ENCODE results near the gene MSLN.

MSLN gene

GRCh38 chr16:794853-795466 is 34.4 kb downstream of the MSLN start:
- TF ChIP-seq CTCF (IDR thresholded peaks at IDR 0.05; ENCODE audit: insufficient read depth, low read length, poor library complexity, severe bottlenecking), result no peak
- TF ChIP-seq EZH2phosphoT487 (conservative IDR thresholded peaks at IDR 0.05; ENCODE audit: low read length), result no peak
- no peak overlapping the region for H2AFZ ChIP-seq (ENCODE audit: low read depth, low read length, severe bottlenecking)
- peaks cover 2% of the 10 kb centered on the region; the same call in 1 of the 2 replicates for H3K79me2 ChIP-seq (ENCODE audit: insufficient read depth, low read length)
- H4K20me1 ChIP-seq (ENCODE audit: low read depth, low read length), result no peaks in the 10 kb centered on the region
- H3K27ac ChIP-seq (ENCODE audit: low read depth, low read length), result no peak overlapping the region
- no peak overlapping the region for H3K9ac ChIP-seq (ENCODE audit: low read length)
- H3K9me2 ChIP-seq (replicated peaks; ENCODE audit: insufficient read depth, low read length), result no peaks in the 10 kb centered on the region
- no peaks in the 10 kb centered on the region for H3K27me3 ChIP-seq (ENCODE audit: low read length)
- no peak overlapping the region for H3K4me3 ChIP-seq (ENCODE audit: insufficient read depth, low read length, poor library complexity, severe bottlenecking)
- no peaks in the 10 kb centered on the region for H3K36me3 ChIP-seq (ENCODE audit: low read length)
- no peaks in the 10 kb centered on the region for H3F3A ChIP-seq (ENCODE audit: insufficient read depth)
- no peak overlapping the region for H3K4me2 ChIP-seq (ENCODE audit: low read depth, low read length, poor library complexity, severe bottlenecking)
- H3K9me3 ChIP-seq (ENCODE audit: insufficient read depth, low read length), result no peaks in the 10 kb centered on the region

DNA sequence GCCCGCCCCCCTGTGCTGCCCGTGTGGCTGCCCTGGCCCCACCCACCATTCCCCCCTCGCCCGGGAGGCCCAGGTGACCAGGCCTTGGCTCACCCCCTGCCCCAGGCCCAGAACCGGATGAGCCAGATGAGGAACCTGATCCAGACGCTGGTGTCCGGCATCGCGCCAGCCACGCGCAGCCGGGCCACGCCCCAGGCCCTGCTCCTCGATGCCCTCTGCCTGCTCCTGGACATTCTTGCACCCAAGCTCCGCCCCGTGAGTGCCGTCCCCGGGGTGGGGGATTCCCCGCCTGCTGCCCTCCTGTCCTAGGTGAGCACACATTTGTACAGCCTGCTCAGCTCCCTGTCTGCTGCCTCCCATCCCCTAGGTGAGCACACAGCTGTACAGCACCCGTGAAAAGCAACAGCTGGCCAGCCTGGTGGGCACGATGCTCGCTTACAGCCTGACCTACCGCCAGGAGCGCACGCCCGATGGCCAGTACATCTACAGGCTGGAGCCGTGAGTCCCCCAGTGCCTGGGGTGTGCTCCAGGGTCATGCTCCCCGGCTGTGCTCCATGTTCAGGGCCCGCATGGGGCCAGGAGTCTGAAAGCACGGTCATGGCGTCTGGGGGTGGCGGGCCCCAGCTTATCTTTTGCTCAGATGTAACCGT is 35.2 kb downstream of the MSLN start:
- Histone ChIP-seq H3K27ac (ENCODE audit: low read depth, low read length) (no peak overlapping the region), H3K4me3 (ENCODE audit: insufficient read depth, low read length, poor library complexity, severe bottlenecking) (no peak overlapping the region), H3K9me3 (ENCODE audit: insufficient read depth, low read length) (no peaks in the 10 kb centered on the region), H3K27me3 (ENCODE audit: low read length) (no peaks in the 10 kb centered on the region), H3K36me3 (ENCODE audit: low read length) (no peaks in the 10 kb centered on the region), H3K9me2 (replicated peaks; ENCODE audit: insufficient read depth, low read length) (no peaks in the 10 kb centered on the region), H3K9ac (ENCODE audit: low read length) (no peak overlapping the region), H4K20me1 (ENCODE audit: low read depth, low read length) (no peaks in the 10 kb centered on the region), H2AFZ (ENCODE audit: low read depth, low read length, severe bottlenecking) (no peak overlapping the region), H3K4me2 (ENCODE audit: low read depth, low read length, poor library complexity, severe bottlenecking) (no peak overlapping the region), H3F3A (ENCODE audit: insufficient read depth) (no peaks in the 10 kb centered on the region), H3K79me2 (ENCODE audit: insufficient read depth, low read length) (no peaks in the 10 kb centered on the region)
- no peak for TF ChIP-seq CTCF (IDR thresholded peaks at IDR 0.05; ENCODE audit: insufficient read depth, low read length, poor library complexity, severe bottlenecking)
- TF ChIP-seq EZH2phosphoT487 (conservative IDR thresholded peaks at IDR 0.05; ENCODE audit: low read length), result no peak

GRCh38 chr16:796296-797119 is 36.0 kb downstream of the MSLN start:
- Histone ChIP-seq H3K9ac (ENCODE audit: low read length) (no peak overlapping the region), H3F3A (ENCODE audit: insufficient read depth) (no peaks in the 10 kb centered on the region), H3K9me3 (ENCODE audit: insufficient read depth, low read length) (no peaks in the 10 kb centered on the region), H3K79me2 (ENCODE audit: insufficient read depth, low read length) (no peaks in the 10 kb centered on the region), H3K27me3 (ENCODE audit: low read length) (no peaks in the 10 kb centered on the region), H3K4me2 (ENCODE audit: low read depth, low read length, poor library complexity, severe bottlenecking) (no peak overlapping the region), H4K20me1 (ENCODE audit: low read depth, low read length) (no peaks in the 10 kb centered on the region), H3K27ac (ENCODE audit: low read depth, low read length) (no peak overlapping the region), H3K36me3 (ENCODE audit: low read length) (no peaks in the 10 kb centered on the region), H3K9me2 (replicated peaks; ENCODE audit: insufficient read depth, low read length) (no peaks in the 10 kb centered on the region), H2AFZ (ENCODE audit: low read depth, low read length, severe bottlenecking) (no peak overlapping the region), H3K4me3 (ENCODE audit: insufficient read depth, low read length, poor library complexity, severe bottlenecking) (no peak overlapping the region)
- TF ChIP-seq CTCF (IDR thresholded peaks at IDR 0.05; ENCODE audit: insufficient read depth, low read length, poor library complexity, severe bottlenecking) (no peak), EZH2phosphoT487 (conservative IDR thresholded peaks at IDR 0.05; ENCODE audit: low read length) (no peak)

Measured in SU-DHL-6 (cell line).